ENCODE measurements around the gene ADGRL1.

DNA sequence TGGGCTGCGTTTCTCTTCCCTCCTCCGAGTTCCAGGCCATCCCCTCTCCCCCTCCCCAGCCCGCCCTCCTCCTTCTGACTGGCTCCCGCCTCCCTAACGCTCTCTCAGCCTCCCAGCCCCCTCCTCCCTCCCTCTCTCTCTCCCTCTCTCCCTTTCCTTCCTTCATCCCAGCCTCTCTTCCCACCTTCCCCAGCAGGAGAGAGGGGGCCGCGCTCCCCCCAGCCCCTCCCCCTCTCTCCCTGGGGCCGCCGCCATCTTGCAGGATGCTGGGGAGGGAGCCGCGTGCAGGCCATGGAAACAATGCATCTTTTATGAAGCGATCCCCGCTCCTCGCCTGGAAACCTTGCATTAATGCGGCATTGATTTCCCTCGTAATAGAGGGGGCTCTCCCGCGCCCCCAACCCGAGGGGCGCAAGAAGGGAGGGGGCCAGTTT lies 42.6 kb upstream of the ADGRL1 start:
- TF ChIP-seq, protein P1, sequence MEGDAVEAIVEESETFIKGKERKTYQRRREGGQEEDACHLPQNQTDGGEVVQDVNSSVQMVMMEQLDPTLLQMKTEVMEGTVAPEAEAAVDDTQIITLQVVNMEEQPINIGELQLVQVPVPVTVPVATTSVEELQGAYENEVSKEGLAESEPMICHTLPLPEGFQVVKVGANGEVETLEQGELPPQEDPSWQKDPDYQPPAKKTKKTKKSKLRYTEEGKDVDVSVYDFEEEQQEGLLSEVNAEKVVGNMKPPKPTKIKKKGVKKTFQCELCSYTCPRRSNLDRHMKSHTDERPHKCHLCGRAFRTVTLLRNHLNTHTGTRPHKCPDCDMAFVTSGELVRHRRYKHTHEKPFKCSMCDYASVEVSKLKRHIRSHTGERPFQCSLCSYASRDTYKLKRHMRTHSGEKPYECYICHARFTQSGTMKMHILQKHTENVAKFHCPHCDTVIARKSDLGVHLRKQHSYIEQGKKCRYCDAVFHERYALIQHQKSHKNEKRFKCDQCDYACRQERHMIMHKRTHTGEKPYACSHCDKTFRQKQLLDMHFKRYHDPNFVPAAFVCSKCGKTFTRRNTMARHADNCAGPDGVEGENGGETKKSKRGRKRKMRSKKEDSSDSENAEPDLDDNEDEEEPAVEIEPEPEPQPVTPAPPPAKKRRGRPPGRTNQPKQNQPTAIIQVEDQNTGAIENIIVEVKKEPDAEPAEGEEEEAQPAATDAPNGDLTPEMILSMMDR (IDR thresholded peaks at IDR 0.05; ENCODE audit: control extremely low read depth in 1 of 3, insufficient read depth in 1 of 3, low read depth in 1 of 3, low read length in 3 of 3) = no peak
- TF ChIP-seq TAF7 (optimal IDR thresholded peaks at IDR 0.05; ENCODE audit: borderline replicate concordance, low read depth, low read length) = no peak
- no peak for TF ChIP-seq RFX5 (IDR thresholded peaks at IDR 0.05; ENCODE audit: borderline replicate concordance, low read depth, low read length)
- TF ChIP-seq CREB1 (IDR thresholded peaks at IDR 0.05) = 0 out of 2 replicates have a peak, but pooled peaks have one; percentile 21
- peak; percentile 71; the same call in 1 of the 2 replicates for TF ChIP-seq SP1 (IDR thresholded peaks at IDR 0.05; ENCODE audit: low read depth, low read length)
- no peak for TF ChIP-seq GABPA (IDR thresholded peaks at IDR 0.05; ENCODE audit: borderline replicate concordance, insufficient read depth, low read length)
